Superior temporal gyrus (tissue), 1 donor: ENCODE data around the gene RIC8B.
"Not testable (repeated sequence)": the region's sequence is repeated elsewhere in the genome, so short reads cannot be mapped to it uniquely, and the experiment has no call there.

Experiments used
- DNase-seq: peaks from one replicate; pipeline ENCODE4 v3.0.0-alpha.2; 2016; ENCODE audit errors: extremely low spot score

RIC8B gene

DNA sequence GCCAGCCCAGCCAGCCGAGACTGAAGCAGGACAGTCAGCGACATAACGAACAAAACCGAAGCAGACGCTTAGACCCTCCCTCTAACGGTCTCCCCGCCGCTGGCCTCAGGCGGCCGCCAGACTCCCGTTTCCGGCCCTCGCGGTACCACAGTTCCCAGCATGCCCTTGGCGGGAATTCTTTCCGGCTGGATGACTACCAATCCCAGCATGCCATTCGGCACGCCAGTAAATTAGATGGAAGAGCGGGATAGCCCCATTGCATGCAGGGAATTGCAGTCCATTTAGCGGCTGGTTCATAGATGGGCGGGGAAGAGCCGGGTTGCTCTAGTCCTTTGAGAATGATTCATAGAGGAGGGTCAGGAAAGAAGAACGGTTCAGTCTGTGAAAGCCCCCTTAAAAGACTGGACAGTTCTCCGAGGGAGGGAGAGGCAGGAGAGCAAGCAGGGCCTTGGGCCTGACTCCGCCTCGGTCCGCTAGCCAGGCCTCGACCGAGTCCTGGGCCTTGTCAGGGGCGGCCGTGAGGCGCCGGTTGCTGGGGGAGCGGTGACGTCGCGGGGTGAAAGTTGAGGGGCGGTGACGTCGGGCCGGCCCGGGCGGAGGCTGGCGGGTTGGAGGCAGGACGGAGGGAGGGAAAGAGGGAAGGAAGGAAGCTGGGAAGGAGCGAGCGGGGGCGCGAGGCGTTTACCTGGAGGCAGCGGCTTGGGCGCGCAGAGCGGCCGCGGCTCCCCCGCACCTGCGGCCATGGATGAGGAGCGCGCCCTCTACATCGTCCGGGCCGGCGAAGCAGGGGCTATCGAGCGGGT lies at the start of gene RIC8B:
Gene RIC8B (plus strand): TSS at position 678 of the 803 bp plus-strand sequence. CDS start 64 bp downstream, at position 742.
- peak; percentile 99 for DNase-seq

GRCh38 chr12:106724934-106725333 lies 49.5 kb upstream of the RIC8B start:
- no peak for DNase-seq

DNA sequence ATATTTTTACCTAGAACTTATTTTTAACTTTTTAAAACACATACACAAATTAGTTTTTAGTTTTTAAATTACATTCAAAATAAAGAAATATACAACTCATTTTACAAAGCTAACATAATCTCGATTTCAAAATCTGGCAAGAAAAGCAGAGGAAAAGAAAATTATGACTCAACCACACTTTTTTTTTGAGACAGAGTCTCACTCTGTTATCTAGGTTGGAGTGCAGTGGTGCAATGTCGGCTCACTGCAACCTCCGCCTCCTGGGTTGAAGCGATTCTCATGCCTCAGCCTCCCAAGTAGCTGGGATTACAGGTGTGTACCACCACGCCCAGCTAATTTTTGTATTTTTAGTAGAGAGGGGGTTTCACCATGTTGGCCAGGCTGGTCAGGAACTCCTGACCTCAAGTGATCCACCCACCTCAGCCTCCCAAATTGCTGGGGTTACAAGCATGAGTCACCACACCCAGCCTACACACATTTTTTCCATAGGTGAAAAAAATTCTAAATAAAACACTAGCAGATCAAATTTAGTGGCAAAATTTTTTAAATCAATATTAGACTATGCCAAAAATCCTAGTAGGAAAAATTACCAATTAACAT lies 47.8 kb upstream of the RIC8B start:
- not testable (repeated sequence) for DNase-seq

DNA sequence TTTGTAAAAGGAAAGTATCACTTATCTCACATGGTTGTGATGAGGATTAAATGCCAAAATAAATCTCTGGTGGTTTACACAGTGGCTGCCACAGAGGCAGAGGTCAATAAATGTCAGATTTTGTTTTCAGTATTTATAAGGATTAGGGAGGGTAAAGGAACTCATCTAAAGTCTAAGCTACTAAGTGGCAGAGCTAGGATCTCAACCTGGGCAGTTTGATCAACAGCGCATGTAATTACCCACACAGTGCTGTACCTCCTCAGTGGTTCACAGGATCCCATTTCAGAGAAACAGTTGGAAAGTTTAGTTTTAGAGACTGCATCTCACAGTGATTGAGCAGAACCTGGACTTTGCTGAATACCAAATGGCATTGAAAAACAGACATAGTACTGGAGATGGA lies 44.9 kb upstream of the RIC8B start:
- DNase-seq, result no peak

DNA sequence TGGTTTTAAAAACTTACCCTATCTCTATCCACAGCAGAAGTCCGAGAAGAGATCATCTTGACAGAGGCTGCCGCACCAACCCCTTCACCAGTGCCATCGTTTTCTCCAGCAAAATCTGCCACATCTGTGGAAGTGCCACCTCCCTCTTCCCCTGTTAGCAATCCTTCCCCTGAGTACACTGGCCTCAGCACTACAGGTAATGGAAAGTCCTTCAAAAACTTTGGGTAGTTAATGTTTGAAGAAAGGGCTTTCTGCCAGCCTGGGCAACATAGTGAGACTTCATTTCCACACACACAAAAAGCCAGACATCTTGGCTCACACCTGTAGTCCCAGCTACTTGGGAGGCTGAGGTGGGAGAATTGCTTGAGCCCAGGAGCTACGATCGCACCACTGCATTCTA lies 41.6 kb upstream of the RIC8B start:
- no peak for DNase-seq

- DNase-seq, result no peak
Measured at GRCh38 chr12:106733660-106734059, 40.8 kb upstream of the RIC8B start.

DNA sequence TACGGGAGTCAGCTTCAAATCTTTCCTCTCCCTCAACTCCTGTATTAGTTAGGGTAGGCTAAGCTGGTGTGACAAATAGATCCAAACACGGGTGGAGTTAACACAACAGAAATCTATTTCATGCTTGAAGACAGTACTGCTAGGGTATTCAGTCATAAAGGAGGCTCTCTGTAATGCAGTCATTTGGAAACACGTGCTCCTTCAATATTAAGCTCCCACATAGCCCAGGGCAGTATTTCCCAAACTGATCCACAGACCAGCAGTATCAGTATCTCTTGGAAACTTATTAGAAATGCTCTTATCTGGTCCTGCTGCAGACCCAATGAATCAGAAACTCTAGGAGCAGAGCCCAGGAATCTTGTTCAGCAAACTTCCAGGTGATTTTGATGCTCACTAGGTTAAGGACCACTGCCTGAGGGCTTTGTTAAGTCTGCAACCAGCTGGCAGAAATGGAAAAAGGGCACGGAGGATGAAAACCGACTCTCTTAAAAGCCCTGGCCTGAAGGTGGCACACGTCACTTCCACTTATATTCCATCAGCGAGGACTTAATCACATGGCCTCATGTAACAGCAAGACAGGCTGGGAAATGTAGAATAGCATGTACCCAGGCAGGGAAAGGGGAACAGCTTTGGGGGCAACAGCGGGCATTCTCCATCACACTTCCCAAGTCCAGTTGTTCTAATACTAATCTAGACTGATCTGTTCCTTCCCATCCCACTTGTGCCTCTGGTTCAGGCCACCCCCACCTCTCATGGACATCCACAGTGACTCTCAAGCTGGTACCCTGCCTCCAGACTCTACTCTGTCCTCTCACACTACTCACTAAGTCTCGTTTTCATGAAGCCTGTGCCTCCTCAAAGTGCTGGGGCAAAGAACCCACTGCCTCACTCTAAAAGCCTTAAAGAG lies 38.2 kb upstream of the RIC8B start:
- no peak for DNase-seq

- DNase-seq, result no peak
Measured at GRCh38 chr12:106739318-106739717, 35.2 kb upstream of the RIC8B start.

DNA sequence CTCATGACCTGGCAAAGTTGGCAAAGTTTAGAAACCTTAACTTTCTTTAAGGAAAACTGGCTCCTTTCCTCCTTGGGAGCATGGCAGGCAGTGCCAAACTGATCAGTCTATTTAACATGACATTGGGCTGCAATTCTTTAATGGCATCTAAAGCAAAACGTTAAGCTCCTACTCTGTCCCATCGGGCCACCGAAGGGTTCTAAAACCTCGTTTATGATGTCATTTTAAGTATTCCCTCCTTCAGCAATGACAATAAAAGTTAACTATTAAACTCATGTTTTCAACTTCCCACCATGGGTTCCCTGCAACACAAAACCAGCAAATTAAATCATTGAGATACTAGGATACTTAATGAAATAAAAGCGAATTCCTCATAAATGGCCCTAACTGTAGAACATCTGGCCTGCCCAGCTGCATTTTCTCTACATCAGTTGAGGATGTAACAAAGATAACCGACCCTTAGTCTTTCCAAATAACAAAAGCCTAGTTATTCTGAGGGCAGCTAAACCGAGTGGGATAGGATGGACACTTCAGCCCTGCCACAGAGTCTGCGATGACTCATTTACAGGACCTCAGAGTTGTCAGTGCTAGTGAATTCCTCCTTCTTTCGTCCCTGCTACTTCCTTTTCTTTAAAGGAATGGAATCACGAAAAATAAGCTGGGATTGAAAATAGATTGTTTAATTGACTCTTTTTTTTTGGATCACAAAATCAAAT lies 34.5 kb upstream of the RIC8B start:
- DNase-seq, result no peak

DNA sequence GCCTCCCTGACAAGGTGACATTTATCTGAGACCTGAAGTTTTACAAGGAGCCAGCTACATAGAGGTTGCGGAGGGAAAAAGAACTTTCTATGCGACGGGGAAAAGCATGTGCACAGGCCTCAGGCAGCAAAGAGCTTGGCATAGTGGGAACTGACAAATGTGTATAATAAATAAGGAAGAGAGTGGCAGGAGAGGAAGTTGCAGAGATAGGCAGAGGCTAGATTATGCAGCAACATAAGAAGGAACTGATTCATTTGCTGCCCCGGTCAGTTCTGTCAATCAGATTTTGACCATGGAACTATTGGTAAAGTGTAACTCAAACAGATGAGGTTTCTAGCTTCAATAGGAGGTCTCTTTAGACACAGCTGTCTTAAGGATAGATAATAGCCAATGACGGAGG lies 33.7 kb upstream of the RIC8B start:
- no peak for DNase-seq

- no peak for DNase-seq
Measured at GRCh38 chr12:106741247-106741646, 33.2 kb upstream of the RIC8B start.

DNA sequence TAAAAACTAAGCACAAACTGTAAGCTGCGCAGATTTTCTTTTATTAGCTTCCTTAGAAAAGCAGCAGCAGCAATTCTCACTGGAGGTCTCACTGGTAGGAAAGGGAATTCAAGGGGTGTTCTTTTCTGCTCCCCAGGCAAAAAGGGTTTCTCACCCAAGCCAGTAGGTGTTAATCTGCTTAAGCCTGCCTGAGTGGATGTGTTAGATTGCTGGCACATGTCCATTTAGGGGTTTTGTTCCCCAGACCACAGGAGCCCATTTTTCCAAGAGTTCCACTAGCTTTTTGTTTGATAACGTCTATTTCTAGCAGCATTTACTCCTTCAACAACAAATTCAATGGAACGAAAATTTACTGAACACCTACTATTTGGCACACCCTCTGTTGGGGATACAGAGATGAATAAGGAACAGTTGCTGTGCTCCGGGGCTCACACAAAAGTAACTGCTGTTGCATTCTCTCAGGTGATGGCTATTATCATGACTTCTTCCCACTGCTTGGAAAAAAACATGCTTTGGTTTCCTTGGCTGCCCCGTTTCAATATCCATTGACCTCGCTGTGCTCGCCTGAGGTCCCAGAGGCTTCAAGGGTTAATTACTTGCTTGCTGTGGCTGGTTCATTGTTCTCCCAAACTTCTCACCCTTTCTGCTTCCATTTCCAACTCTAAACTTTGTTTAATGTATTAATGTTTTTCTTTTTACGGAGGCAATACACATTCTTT lies 31.1 kb upstream of the RIC8B start:
- no peak for DNase-seq

- no peak for DNase-seq
Measured at GRCh38 chr12:106744600-106744999, 29.9 kb upstream of the RIC8B start.

GRCh38 chr12:106745181-106745745 lies 29.2 kb upstream of the RIC8B start:
- no peak for DNase-seq

DNA sequence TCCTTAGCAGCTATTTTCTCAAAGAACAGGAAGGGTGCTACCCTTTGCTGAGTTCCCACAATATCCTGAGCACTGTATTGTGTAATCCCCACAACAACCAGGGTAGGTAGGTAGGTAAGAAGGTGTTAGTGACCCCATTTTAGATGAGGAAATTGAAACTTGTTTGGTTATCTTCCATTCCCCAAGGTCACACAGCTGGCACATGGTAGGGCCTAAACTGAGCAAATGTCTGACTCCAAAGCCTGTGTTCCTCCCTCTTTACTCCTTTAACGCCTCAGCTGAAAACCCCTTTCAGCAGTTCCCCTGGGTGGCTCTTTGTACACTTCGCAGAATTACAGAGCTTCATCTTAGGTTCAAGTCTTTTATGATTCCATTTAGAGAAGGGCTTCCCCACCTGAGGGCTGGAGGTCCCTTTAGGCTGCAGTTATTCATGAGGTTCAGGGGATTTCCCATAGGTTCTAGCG lies 26.5 kb upstream of the RIC8B start:
- no peak for DNase-seq

DNA sequence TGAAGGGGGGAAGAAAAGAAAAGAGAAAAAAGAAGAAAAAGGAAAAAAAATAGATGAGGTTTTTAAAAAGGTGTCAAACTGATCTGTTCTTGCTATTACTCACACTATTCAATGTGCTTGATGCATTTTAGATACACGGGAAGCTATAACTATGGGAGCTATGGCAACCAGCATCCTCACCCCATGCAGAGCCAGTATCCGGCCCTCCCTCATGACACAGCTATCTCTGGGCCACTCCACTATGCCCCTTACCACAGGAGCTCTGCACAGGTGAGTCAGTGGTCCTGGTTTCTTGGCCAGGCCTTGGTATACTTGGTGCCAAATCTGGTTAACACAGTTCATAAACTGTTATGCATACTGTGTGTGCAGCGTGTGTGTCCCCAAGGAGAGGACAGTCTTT lies 24.0 kb upstream of the RIC8B start:
- DNase-seq, result no peak

- no peak for DNase-seq
Measured at GRCh38 chr12:106753526-106753925, 21.0 kb upstream of the RIC8B start.

GRCh38 chr12:106754331-106754730 lies 20.2 kb upstream of the RIC8B start:
- DNase-seq, result no peak

DNA sequence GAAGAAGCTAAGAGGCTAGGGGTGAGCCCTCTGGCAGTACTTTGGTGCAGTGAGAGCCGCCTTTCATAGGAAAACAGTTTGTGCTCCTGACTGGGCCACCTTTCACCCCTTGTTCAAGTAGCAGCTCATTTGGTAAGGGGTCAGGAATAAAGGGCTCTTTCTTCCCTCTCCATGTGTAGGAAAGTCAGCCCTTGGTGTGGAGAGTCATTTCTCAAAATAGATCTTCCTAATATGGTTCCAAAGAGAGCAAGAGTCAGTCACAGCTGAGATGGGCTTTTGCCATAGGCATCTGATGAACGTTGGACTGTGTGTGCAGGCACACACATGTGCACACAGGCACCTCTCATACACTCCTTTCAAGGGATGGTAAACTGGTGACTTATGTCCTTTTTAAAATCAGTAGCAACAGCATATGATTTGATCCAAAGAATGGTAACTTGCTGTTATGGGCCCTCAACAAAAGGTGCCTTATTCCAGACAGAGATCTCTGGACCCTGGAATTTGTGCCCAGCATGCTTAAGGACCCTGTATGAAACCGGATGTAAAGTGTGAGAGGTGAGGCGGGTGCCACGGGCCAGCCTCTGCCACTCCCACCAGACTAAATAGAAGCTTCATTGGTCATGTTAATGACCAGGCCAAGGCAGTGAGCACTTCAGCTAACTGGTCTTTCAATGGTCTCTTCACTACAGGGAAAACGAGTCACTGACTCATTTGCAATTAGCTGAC lies 16.7 kb upstream of the RIC8B start:
- DNase-seq, result no peak
